GM23338 (cell line): ENCODE data around the gene RNF157. TPM values are rescaled to one million over a fixed set of nuclear protein-coding genes. Genes with fewer than 3 reads are reported as not detected.

Experiments
- ATAC-seq: fragments of 200-7000 bp; cut with Tn5 transposase; 3 replicates; pipeline ENCODE4 v1.9.1; 2020
- DNase-seq: peaks from one replicate; pipeline ENCODE4 v3.0.0-alpha.2; 2015; ENCODE audit warnings: low spot score
- H2AFZ ChIP-seq: fragments of 200-600 bp; sonication (generic); 2 replicates; pipeline ENCODE4 v1.8.0; 2016; ENCODE audit warnings: antibody characterized with exemption, mild to moderate bottlenecking, moderate library complexity
- H3F3A ChIP-seq: fragments of 200-600 bp; sonication (generic); replicated peaks from 2 replicates; pipeline ENCODE4 v1.8.0; 2017; ENCODE audit warnings: antibody characterized with exemption, mixed run types, low read depth
- H3K27ac ChIP-seq: fragments of 200-600 bp; sonication (generic); 2 replicates; pipeline ENCODE4 v1.6.1; 2016; ENCODE audit warnings: low read depth
- H3K27me3 ChIP-seq: fragments of 200-600 bp; sonication (generic); 2 replicates; pipeline ENCODE4 v1.8.0; 2016; ENCODE audit warnings: mild to moderate bottlenecking, mixed run types, moderate library complexity; ENCODE audit not compliant: insufficient read depth
- H3K36me3 ChIP-seq: fragments of 200-600 bp; sonication (generic); 2 replicates; pipeline ENCODE4 v1.8.0; 2016; ENCODE audit warnings: mild to moderate bottlenecking; ENCODE audit not compliant: insufficient read depth
- H3K4me1 ChIP-seq: fragments of 200-600 bp; sonication (generic); 2 replicates; pipeline ENCODE4 v1.8.0; 2016; ENCODE audit warnings: mild to moderate bottlenecking, moderate library complexity; ENCODE audit not compliant: insufficient read depth
- H3K4me2 ChIP-seq: fragments of 200-600 bp; sonication (generic); 2 replicates; pipeline ENCODE4 v1.7.1; 2017; ENCODE audit warnings: mixed run types
- H3K4me3 ChIP-seq: fragments of 200-600 bp; sonication (generic); 2 replicates; pipeline ENCODE4 v1.6.1; 2016; ENCODE audit warnings: mixed run types
- H3K79me2 ChIP-seq: fragments of 200-600 bp; sonication (generic); replicated peaks from 2 replicates; pipeline ENCODE4 v1.8.0; 2017; ENCODE audit warnings: mild to moderate bottlenecking; ENCODE audit not compliant: insufficient read depth
- H3K9me2 ChIP-seq: fragments of 200-600 bp; sonication (generic); 2 replicates; pipeline ENCODE4 v1.8.0; 2017; ENCODE audit not compliant: insufficient read depth
- H4K20me1 ChIP-seq: fragments of 200-600 bp; sonication (generic); replicated peaks from 2 replicates; pipeline ENCODE4 v1.8.0; 2017; ENCODE audit warnings: mild to moderate bottlenecking; ENCODE audit not compliant: insufficient read depth
- H3K27ac Mint-ChIP-seq: 2 replicates; pipeline ENCODE4 v1.8.0; 2020; ENCODE audit warnings: inconsistent platforms, mild to moderate bottlenecking, moderate library complexity, mixed read lengths
- H3K27me3 Mint-ChIP-seq: 3 replicates; pipeline ENCODE4 v1.8.0; 2022; ENCODE audit warnings: low read depth, mild to moderate bottlenecking, moderate library complexity, mixed read lengths, inconsistent platforms; ENCODE audit not compliant: insufficient read depth, poor library complexity
- H3K36me3 Mint-ChIP-seq: 3 replicates; pipeline ENCODE4 v1.8.0; 2021; ENCODE audit warnings: low read depth, mild to moderate bottlenecking, inconsistent platforms, moderate library complexity, mixed read lengths
- H3K4me1 Mint-ChIP-seq: 3 replicates; pipeline ENCODE4 v1.8.0; 2020; ENCODE audit warnings: mild to moderate bottlenecking, inconsistent platforms, mixed read lengths
- H3K4me3 Mint-ChIP-seq: 3 replicates; pipeline ENCODE4 v1.8.0; 2021; ENCODE audit warnings: moderate library complexity, mild to moderate bottlenecking, inconsistent platforms, mixed read lengths
- H3K9me3 Mint-ChIP-seq: 3 replicates; pipeline ENCODE4 v1.8.0; 2020; ENCODE audit warnings: moderate library complexity, mild to moderate bottlenecking, inconsistent platforms, mixed read lengths
- CREB1 ChIP-seq: fragments of 250-450 bp; sonication (Bioruptor Pico); IDR thresholded peaks from 2 replicates; pipeline ENCODE4 v1.5.0; 2020; ENCODE audit warnings: low read depth, mild to moderate bottlenecking, moderate library complexity
- EZH2 ChIP-seq: fragments of 200-600 bp; sonication (generic); IDR thresholded peaks from one replicate; pipeline ENCODE4 v1.8.0; 2017; ENCODE audit warnings: antibody characterized with exemption, mild to moderate bottlenecking, low read depth; ENCODE audit not compliant: unreplicated experiment
- EZH2phosphoT487 ChIP-seq: fragments of 200-600 bp; sonication (generic); IDR thresholded peaks from one replicate; pipeline ENCODE4 v1.8.1; 2018; ENCODE audit warnings: antibody characterized with exemption; ENCODE audit not compliant: unreplicated experiment
- JUNB ChIP-seq: IDR thresholded peaks from one replicate; pipeline ENCODE4 v1.6.1; 2016; ENCODE audit warnings: antibody characterized with exemption; ENCODE audit not compliant: unreplicated experiment
- NANOG ChIP-seq: IDR thresholded peaks from 2 replicates; pipeline ENCODE4 v1.6.1; 2016; ENCODE audit warnings: antibody characterized with exemption, borderline replicate concordance
- POLR2AphosphoS5 ChIP-seq: IDR thresholded peaks from 2 replicates; pipeline ENCODE4 v1.6.1; 2016; ENCODE audit warnings: antibody characterized with exemption, low read depth
- REST ChIP-seq: IDR thresholded peaks from one replicate; pipeline ENCODE4 v1.6.1; 2018; ENCODE audit warnings: antibody characterized with exemption; ENCODE audit not compliant: unreplicated experiment
- STAT1 ChIP-seq: IDR thresholded peaks from one replicate; pipeline ENCODE4 v1.6.1; 2016; ENCODE audit warnings: antibody characterized with exemption; ENCODE audit not compliant: unreplicated experiment
- ZNF114 ChIP-seq: fragments of 250-450 bp; sonication (Bioruptor Pico); IDR thresholded peaks from 2 replicates; pipeline ENCODE4 v1.5.0; 2020; ENCODE audit warnings: mild to moderate bottlenecking, moderate library complexity
- ZNF331 ChIP-seq: fragments of 250-450 bp; sonication (Bioruptor Pico); IDR thresholded peaks from 2 replicates; pipeline ENCODE4 v1.5.0; 2020; ENCODE audit warnings: low read depth, mild to moderate bottlenecking, moderate library complexity
- ZNF462 ChIP-seq: fragments of 250-450 bp; sonication (Bioruptor Pico); IDR thresholded peaks from 2 replicates; pipeline ENCODE4 v1.5.0; 2020; ENCODE audit warnings: mild to moderate bottlenecking, moderate library complexity
- polyA plus RNA-seq: library from polyadenylated mRNA; unstranded; fragments of >200 nt; fragmentation: Nextera tagmentation; extraction: Ambion mirVana; gene quantifications from 2 replicates; pipeline ENCODE4 v1.2.1, GENCODE V29; 2016
- total RNA-seq: library from RNA; depleted of rRNA; stranded (reverse); fragments of >200 nt; shearing (Covaris generic); gene quantifications from 2 replicates; pipeline ENCODE4 v1.2.3, GENCODE V29; 2014
- TF ChIP-seq, protein P1 (sequence below), 2 experiments: fragments of 200-600 bp in 1 of 2; sonication (generic) in 1 of 2; conservative IDR thresholded peaks; 2 replicates each; pipeline versions ENCODE4 v1.5.1 to v1.6.1; 2016 to 2017; ENCODE audit warnings: antibody characterized with exemption in 2 of 2, low read depth in 2 of 2, mild to moderate bottlenecking in 2 of 2, moderate library complexity in 1 of 2
- TF ChIP-seq, protein P2 (sequence below): IDR thresholded peaks from 2 replicates; pipeline ENCODE4 v1.6.1; 2016; ENCODE audit warnings: antibody characterized with exemption

The RNF157 gene
- total and polyA plus RNA-seq, 2 experiments from 2014 or later = 7.8 to 11.7 TPM

DNA sequence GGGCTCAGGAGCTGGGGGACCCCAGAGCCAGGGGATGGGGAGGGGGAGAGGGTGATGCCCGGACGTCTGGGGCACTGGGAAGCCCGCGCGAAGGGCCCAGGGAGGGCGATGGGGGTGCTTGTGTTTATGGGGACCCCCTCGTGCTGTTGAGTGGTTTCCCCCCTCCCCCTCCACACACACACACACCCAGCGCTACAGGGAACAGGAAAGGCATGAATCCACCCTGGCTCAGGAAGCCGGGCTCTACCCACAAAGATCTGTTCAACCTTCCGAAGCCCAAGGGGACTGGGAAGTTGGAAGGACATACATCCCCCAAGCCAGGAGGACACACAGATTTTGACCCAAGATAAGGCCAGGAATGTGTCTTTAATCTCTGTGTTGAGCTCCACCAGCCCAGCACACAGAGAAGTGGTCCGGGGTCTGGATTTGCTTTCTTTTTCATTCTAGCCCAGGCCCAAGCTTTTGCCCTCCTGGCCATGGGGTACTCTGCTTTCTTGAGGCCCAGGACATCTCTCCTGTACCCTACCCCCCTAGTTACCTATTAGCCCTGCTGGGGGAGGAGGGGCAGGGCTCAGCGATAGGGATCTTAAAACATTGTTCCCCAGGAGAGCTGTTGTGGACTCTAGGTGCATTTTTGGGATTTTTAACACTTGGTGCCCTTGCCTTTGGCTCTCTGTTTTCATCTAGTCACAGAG lies 26.1 kb upstream of the RNF157 start:
- H3K4me1 Mint-ChIP-seq = peaks cover 54% of the 10 kb centered on the region
- H3K36me3 Mint-ChIP-seq = peaks cover 11% of the 10 kb centered on the region; the same call in 2 of the 3 replicates
- H3F3A ChIP-seq = peaks cover 9% of the 10 kb centered on the region; the same call in 1 of the 2 replicates
- H3K27ac ChIP-seq = peak overlapping the region; percentile 63; the same call in 1 of the 2 replicates
- H3K79me2 ChIP-seq = peaks cover 21% of the 10 kb centered on the region
- peaks cover 24% of the 10 kb centered on the region for H3K4me1 ChIP-seq
- peak overlapping the region; percentile 84 for H3K4me2 ChIP-seq
- no peaks in the 10 kb centered on the region for H3K9me3 Mint-ChIP-seq
- no peak overlapping the region for H2AFZ ChIP-seq
- H4K20me1 ChIP-seq = no peaks in the 10 kb centered on the region
- no peaks in the 10 kb centered on the region for H3K27me3 ChIP-seq
- ATAC-seq = peak; percentile 2; the same call in 2 of the 3 replicates
- no peak for DNase-seq
- H3K36me3 ChIP-seq = no peaks in the 10 kb centered on the region
- H3K4me3 ChIP-seq = peak overlapping the region; percentile 89
- peak overlapping the region; percentile 84 for H3K4me3 Mint-ChIP-seq
- TF ChIP-seq ZNF462 (CRISPR knock-in tag) (no peak), POLR2AphosphoS5 (no peak), JUNB (no peak), EZH2phosphoT487 (no peak), CREB1 (CRISPR knock-in tag) (no peak), ZNF114 (no peak), REST (no peak), EZH2 (no peak), NANOG (no peak), ZNF331 (CRISPR knock-in tag) (no peak), STAT1 (no peak)
- TF ChIP-seq, protein P1, sequence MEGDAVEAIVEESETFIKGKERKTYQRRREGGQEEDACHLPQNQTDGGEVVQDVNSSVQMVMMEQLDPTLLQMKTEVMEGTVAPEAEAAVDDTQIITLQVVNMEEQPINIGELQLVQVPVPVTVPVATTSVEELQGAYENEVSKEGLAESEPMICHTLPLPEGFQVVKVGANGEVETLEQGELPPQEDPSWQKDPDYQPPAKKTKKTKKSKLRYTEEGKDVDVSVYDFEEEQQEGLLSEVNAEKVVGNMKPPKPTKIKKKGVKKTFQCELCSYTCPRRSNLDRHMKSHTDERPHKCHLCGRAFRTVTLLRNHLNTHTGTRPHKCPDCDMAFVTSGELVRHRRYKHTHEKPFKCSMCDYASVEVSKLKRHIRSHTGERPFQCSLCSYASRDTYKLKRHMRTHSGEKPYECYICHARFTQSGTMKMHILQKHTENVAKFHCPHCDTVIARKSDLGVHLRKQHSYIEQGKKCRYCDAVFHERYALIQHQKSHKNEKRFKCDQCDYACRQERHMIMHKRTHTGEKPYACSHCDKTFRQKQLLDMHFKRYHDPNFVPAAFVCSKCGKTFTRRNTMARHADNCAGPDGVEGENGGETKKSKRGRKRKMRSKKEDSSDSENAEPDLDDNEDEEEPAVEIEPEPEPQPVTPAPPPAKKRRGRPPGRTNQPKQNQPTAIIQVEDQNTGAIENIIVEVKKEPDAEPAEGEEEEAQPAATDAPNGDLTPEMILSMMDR (conservative IDR thresholded peaks at IDR 0.05; ENCODE audit: low read depth in 2 of 2) = no peak
- TF ChIP-seq, protein P2, sequence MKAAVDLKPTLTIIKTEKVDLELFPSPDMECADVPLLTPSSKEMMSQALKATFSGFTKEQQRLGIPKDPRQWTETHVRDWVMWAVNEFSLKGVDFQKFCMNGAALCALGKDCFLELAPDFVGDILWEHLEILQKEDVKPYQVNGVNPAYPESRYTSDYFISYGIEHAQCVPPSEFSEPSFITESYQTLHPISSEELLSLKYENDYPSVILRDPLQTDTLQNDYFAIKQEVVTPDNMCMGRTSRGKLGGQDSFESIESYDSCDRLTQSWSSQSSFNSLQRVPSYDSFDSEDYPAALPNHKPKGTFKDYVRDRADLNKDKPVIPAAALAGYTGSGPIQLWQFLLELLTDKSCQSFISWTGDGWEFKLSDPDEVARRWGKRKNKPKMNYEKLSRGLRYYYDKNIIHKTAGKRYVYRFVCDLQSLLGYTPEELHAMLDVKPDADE = no peak
- H3K9me2 ChIP-seq = no peaks in the 10 kb centered on the region
- peak overlapping the region; percentile 56; the same call in 1 of the 2 replicates for H3K27ac Mint-ChIP-seq
- H3K27me3 Mint-ChIP-seq = peaks cover 19% of the 10 kb centered on the region
